ENCODE results near the gene ZNF513. TPM values are rescaled to one million over a fixed set of nuclear protein-coding genes. Genes with fewer than 3 reads are reported as not detected.

Gene ZNF513
- total RNA-seq, 1 donor from 2014 or later = 13.1 TPM

GRCh38 chr2:27390822-27391679 is 10.5 kb upstream of the ZNF513 start:
- intact Hi-C loops (cut with micrococcal nuclease) = no loop called here

GRCh38 chr2:27381577-27382181 is 1.1 kb upstream of the ZNF513 start:
- intact Hi-C loops (cut with micrococcal nuclease) = no loop called here

GRCh38 chr2:27379836-27380625 is 503 bp downstream of the ZNF513 start:
- intact Hi-C loops (cut with micrococcal nuclease) = loop anchor here (1.0 kb wide), 4 partner anchors 10 to 48 kb away; partner anchors contain the start of genes EIF2B4, GTF3C2, NRBP1 and PPM1G

- intact Hi-C loops (cut with micrococcal nuclease) = no loop called here
These were observed 1.1 kb downstream of the ZNF513 start for GRCh38 chr2:27379383-27379835.

- intact Hi-C loops (cut with micrococcal nuclease) = no loop called here
These were observed 1.7 kb downstream of the ZNF513 start for GRCh38 chr2:27378809-27379290.

- intact Hi-C loops (cut with micrococcal nuclease) = no loop called here
These were observed 2.3 kb downstream of the ZNF513 start for GRCh38 chr2:27378096-27378808.

GRCh38 chr2:27377618-27378095 is 2.9 kb downstream of the ZNF513 start:
- intact Hi-C loops (cut with micrococcal nuclease) = no loop called here

- intact Hi-C loops (cut with micrococcal nuclease) = no loop called here
These were observed 3.5 kb downstream of the ZNF513 start for GRCh38 chr2:27376866-27377617.

GRCh38 chr2:27376151-27376865 is 4.2 kb downstream of the ZNF513 start:
- intact Hi-C loops (cut with micrococcal nuclease) = no loop called here

GRCh38 chr2:27375513-27376099 is 4.9 kb downstream of the ZNF513 start:
- intact Hi-C loops (cut with micrococcal nuclease) = no loop called here

- intact Hi-C loops (cut with micrococcal nuclease) = no loop called here
These were observed 7.0 kb downstream of the ZNF513 start for GRCh38 chr2:27373567-27373966.

- intact Hi-C loops (cut with micrococcal nuclease) = no loop called here
These were observed 7.6 kb downstream of the ZNF513 start for GRCh38 chr2:27372937-27373336.

- intact Hi-C loops (cut with micrococcal nuclease) = loop anchor here (1.0 to 2.0 kb wide), 10 partner anchors 9 to 292 kb away; partner anchors contain the start of genes ATRAID, GTF3C2, IFT172 and KHK
These were observed 9.5 kb downstream of the ZNF513 start for GRCh38 chr2:27370816-27371620.

GRCh38 chr2:27370026-27370815 is 10.3 kb downstream of the ZNF513 start, which contains the start of the genes EIF2B4 and SNX17:
Gene EIF2B4 (minus strand): TSS chr2:27370338. CDS start chr2:27370314, 24 bp downstream.
Gene SNX17 (plus strand): TSS chr2:27370616. CDS start chr2:27370744, 128 bp downstream.
- intact Hi-C loops (cut with micrococcal nuclease) = loop anchor here (1.0 to 2.0 kb wide), 10 partner anchors 10 to 293 kb away; partner anchors contain the start of genes ATRAID, GTF3C2, IFT172 and KHK

GRCh38 chr2:27369471-27370025 is 11.0 kb downstream of the ZNF513 start:
- intact Hi-C loops (cut with micrococcal nuclease) = loop anchor here (1.0 to 2.0 kb wide), 10 partner anchors 11 to 293 kb away; partner anchors contain the start of genes ATRAID, GTF3C2, IFT172 and KHK

GRCh38 chr2:27363933-27364332 is 16.6 kb downstream of the ZNF513 start:
- intact Hi-C loops (cut with micrococcal nuclease) = no loop called here
